HepG2 (cell line): ENCODE measurements around the gene HMBS. TPM values are rescaled to one million over a fixed set of nuclear protein-coding genes. Genes with fewer than 3 reads are reported as not detected.

Experiments
- CCAR2 ChIP-seq: fragments of 200-400 bp; formaldehyde crosslinking; optimal IDR thresholded peaks from 2 replicates; pipeline ENCODE3; 2018; ENCODE audit warnings: low read depth, mild to moderate bottlenecking, low read length, moderate library complexity
- GZF1 ChIP-seq: sonication (generic); formaldehyde crosslinking; IDR thresholded peaks from 2 replicates; pipeline ENCODE4 v1.5.1; 2020; ENCODE audit warnings: mild to moderate bottlenecking, missing genetic modification reagents
- MBNL3 ChIP-seq: fragments of 250-450 bp; sonication (Bioruptor Pico); conservative IDR thresholded peaks from 2 replicates; pipeline ENCODE4 v1.8.0; 2022; ENCODE audit warnings: mild to moderate bottlenecking, inconsistent platforms
- NFIB ChIP-seq: sonication (generic); formaldehyde crosslinking; IDR thresholded peaks from 2 replicates; pipeline ENCODE4 v1.9.0; 2021; ENCODE audit warnings: missing genetic modification reagents, mild to moderate bottlenecking, borderline replicate concordance
- NR1H2 ChIP-seq: sonication (generic); formaldehyde crosslinking; IDR thresholded peaks from 2 replicates; pipeline ENCODE4 v1.8.1; 2022; ENCODE audit warnings: low read depth, missing genetic modification reagents, borderline replicate concordance
- RXRB ChIP-seq: IDR thresholded peaks from 2 replicates; pipeline ENCODE4 v1.6.1; 2016; ENCODE audit warnings: borderline replicate concordance, missing genetic modification reagents, missing compliant biosample characterization
- SMARCE1 ChIP-seq: fragments of 450-650 bp; IDR thresholded peaks from 2 replicates; pipeline ENCODE4 v1.6.1; 2017; ENCODE audit warnings: borderline replicate concordance
- SP4 ChIP-seq: sonication (generic); formaldehyde crosslinking; IDR thresholded peaks from 2 replicates; pipeline ENCODE4 v1.8.1; 2023; ENCODE audit warnings: mild to moderate bottlenecking, missing genetic modification reagents
- SRSF4 ChIP-seq: fragments of 200-400 bp; formaldehyde crosslinking; IDR thresholded peaks from one replicate; pipeline ENCODE4 v1.6.1; 2018; ENCODE audit warnings: mild to moderate bottlenecking, low read depth, low read length, moderate library complexity; ENCODE audit not compliant: poor library complexity, severe bottlenecking
- ZNF296 ChIP-seq: sonication (generic); formaldehyde crosslinking; conservative IDR thresholded peaks from 2 replicates; pipeline ENCODE4 v1.5.0; 2020; ENCODE audit warnings: mild to moderate bottlenecking, missing genetic modification reagents
- ZNF607 ChIP-seq: sonication (generic); formaldehyde crosslinking; IDR thresholded peaks from 2 replicates; pipeline ENCODE4 v1.5.1; 2020; ENCODE audit warnings: missing genetic modification reagents, mild to moderate bottlenecking, borderline replicate concordance
- ZSCAN9 ChIP-seq: IDR thresholded peaks from 2 replicates; pipeline ENCODE4 v1.6.1; 2016; ENCODE audit warnings: borderline replicate concordance
- polyA plus RNA-seq, 8 experiments: library from polyadenylated mRNA; depleted of rRNA in 3 of 8; stranded (reverse) in 7 of 8; unstranded in 1 of 8; fragments of >200 nt; fragmentation: Illumina TruSeq in 4 of 8; extraction: Trizol in 4 of 8; gene quantifications; 2 replicates each; pipeline versions ENCODE4 v1.2.1 to v1.2.3, GENCODE V29; 2011 to 2016; ENCODE audit warnings: low read depth in 4 of 8, missing spikeins in 1 of 8, mixed read lengths in 1 of 8; ENCODE audit not compliant: insufficient read depth in 1 of 8
- total RNA-seq, 5 experiments: library from RNA; depleted of rRNA; stranded (reverse); fragments of >200 nt; fragmentation: Illumina TruSeq; extraction: Trizol; gene quantifications; 2 replicates each; pipeline ENCODE4 v1.2.3, GENCODE V29; 2016; ENCODE audit warnings: low read depth in 1 of 5
- TF ChIP-seq, protein P1 (sequence below): sonication (generic); formaldehyde crosslinking; IDR thresholded peaks from 2 replicates; pipeline ENCODE4 v1.4.0; 2020; ENCODE audit warnings: missing genetic modification reagents, mild to moderate bottlenecking, borderline replicate concordance
- TF ChIP-seq, protein P2 (sequence below): sonication (generic); formaldehyde crosslinking; IDR thresholded peaks from 2 replicates; pipeline ENCODE4 v1.8.0; 2022; ENCODE audit warnings: missing genetic modification reagents, low read depth, mild to moderate bottlenecking, borderline replicate concordance
- TF ChIP-seq, protein P3 (sequence below): fragments of 450-650 bp; IDR thresholded peaks from 2 replicates; pipeline ENCODE4 v1.6.1; 2017; ENCODE audit warnings: mild to moderate bottlenecking
- TF ChIP-seq, protein P4 (sequence below): sonication (generic); formaldehyde crosslinking; IDR thresholded peaks from 2 replicates; pipeline ENCODE4 v1.9.0; 2021; ENCODE audit warnings: missing genetic modification reagents, borderline replicate concordance
- TF ChIP-seq, protein P5 (sequence below): IDR thresholded peaks from 2 replicates; pipeline ENCODE4 v1.6.1; 2016; ENCODE audit warnings: mild to moderate bottlenecking, missing biosample characterization, missing genetic modification reagents
- TF ChIP-seq, protein P6 (sequence below): sonication (generic); formaldehyde crosslinking; IDR thresholded peaks from 2 replicates; pipeline ENCODE4 v1.4.0; 2020; ENCODE audit warnings: mild to moderate bottlenecking, missing genetic modification reagents
- TF ChIP-seq, protein P7 (sequence below): sonication (generic); formaldehyde crosslinking; IDR thresholded peaks from 2 replicates; pipeline ENCODE4 v1.8.1; 2023; ENCODE audit warnings: mild to moderate bottlenecking, missing genetic modification reagents

HMBS gene
- total and polyA plus RNA-seq, 2 of the 13 experiments (the other 11 are each of a cell fraction or from before 2014, with no cell fraction given) = 9.4 to 46.9 TPM

DNA sequence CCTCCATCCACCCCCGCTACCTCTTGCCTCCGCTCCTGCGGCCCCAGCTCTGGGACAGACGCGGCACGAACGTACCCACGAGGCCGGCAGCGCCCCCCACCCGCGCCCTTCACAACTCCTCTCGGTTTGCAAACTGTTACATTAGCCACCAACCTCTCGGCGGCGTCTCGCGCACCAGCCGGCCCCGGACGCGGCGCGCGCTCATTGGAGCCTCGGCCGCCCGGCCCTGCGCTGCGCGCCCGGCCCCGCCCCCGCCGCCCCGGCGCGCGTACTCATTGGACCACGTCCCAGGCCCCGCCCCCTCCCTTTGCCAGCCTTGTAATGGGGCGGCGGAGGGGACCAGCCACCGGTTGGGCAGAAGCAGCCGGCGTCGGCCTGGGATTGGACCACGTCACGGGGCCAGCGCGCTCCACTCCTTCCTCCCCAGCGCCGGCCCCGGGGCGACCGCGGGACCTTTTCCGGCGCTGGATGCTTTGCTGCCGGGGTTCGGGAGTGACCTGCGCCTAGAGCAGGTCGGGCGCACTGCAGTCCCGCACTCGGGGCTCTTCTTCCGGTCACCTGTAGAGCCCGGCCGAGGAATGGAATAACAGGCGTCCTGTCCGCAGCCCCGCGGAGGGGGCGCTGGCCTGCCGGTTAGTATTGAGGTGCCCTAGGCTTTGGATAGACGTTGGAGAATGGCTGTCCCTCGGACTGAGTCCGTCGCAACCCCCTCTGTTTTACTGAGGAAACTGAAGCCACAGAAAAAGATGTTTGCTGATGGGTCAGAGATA is 27.5 kb upstream of the HMBS start, which contains the start of gene HYOU1 (continued):
- TF ChIP-seq, protein P1, sequence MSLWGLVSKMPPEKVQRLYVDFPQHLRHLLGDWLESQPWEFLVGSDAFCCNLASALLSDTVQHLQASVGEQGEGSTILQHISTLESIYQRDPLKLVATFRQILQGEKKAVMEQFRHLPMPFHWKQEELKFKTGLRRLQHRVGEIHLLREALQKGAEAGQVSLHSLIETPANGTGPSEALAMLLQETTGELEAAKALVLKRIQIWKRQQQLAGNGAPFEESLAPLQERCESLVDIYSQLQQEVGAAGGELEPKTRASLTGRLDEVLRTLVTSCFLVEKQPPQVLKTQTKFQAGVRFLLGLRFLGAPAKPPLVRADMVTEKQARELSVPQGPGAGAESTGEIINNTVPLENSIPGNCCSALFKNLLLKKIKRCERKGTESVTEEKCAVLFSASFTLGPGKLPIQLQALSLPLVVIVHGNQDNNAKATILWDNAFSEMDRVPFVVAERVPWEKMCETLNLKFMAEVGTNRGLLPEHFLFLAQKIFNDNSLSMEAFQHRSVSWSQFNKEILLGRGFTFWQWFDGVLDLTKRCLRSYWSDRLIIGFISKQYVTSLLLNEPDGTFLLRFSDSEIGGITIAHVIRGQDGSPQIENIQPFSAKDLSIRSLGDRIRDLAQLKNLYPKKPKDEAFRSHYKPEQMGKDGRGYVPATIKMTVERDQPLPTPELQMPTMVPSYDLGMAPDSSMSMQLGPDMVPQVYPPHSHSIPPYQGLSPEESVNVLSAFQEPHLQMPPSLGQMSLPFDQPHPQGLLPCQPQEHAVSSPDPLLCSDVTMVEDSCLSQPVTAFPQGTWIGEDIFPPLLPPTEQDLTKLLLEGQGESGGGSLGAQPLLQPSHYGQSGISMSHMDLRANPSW = peak; percentile 48; the same call in 1 of the 2 replicates
- no peak for TF ChIP-seq NFIB (CRISPR knock-in tag)
- TF ChIP-seq MBNL3 (CRISPR knock-in tag) = no peak
- TF ChIP-seq, protein P2, sequence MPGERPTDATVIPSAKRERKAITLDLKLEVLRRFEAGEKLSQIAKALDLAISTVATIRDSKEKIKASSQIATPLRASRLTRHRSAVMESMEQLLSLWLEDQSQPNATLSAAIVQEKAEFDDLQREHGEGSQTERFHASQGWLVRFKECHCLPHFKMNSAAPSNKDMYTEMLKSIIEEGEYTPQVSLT (CRISPR knock-in tag) = no peak
- no peak for TF ChIP-seq RXRB (CRISPR knock-in tag)
- TF ChIP-seq NR1H2 (CRISPR knock-in tag) = no peak
- TF ChIP-seq SP4 = peak; percentile 73; the same call in 1 of the 2 replicates
- TF ChIP-seq CCAR2 = no peak
- no peak for TF ChIP-seq ZNF296 (CRISPR knock-in tag)
- TF ChIP-seq, protein P3, sequence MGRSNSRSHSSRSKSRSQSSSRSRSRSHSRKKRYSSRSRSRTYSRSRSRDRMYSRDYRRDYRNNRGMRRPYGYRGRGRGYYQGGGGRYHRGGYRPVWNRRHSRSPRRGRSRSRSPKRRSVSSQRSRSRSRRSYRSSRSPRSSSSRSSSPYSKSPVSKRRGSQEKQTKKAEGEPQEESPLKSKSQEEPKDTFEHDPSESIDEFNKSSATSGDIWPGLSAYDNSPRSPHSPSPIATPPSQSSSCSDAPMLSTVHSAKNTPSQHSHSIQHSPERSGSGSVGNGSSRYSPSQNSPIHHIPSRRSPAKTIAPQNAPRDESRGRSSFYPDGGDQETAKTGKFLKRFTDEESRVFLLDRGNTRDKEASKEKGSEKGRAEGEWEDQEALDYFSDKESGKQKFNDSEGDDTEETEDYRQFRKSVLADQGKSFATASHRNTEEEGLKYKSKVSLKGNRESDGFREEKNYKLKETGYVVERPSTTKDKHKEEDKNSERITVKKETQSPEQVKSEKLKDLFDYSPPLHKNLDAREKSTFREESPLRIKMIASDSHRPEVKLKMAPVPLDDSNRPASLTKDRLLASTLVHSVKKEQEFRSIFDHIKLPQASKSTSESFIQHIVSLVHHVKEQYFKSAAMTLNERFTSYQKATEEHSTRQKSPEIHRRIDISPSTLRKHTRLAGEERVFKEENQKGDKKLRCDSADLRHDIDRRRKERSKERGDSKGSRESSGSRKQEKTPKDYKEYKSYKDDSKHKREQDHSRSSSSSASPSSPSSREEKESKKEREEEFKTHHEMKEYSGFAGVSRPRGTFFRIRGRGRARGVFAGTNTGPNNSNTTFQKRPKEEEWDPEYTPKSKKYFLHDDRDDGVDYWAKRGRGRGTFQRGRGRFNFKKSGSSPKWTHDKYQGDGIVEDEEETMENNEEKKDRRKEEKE = no peak
- TF ChIP-seq, protein P4, sequence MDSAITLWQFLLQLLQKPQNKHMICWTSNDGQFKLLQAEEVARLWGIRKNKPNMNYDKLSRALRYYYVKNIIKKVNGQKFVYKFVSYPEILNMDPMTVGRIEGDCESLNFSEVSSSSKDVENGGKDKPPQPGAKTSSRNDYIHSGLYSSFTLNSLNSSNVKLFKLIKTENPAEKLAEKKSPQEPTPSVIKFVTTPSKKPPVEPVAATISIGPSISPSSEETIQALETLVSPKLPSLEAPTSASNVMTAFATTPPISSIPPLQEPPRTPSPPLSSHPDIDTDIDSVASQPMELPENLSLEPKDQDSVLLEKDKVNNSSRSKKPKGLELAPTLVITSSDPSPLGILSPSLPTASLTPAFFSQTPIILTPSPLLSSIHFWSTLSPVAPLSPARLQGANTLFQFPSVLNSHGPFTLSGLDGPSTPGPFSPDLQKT (CRISPR knock-in tag) = no peak
- TF ChIP-seq SMARCE1 = no peak
- TF ChIP-seq SRSF4 = no peak
- TF ChIP-seq, protein P5, sequence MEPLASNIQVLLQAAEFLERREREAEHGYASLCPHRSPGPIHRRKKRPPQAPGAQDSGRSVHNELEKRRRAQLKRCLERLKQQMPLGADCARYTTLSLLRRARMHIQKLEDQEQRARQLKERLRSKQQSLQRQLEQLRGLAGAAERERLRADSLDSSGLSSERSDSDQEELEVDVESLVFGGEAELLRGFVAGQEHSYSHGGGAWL (CRISPR knock-in tag) = no peak
- TF ChIP-seq, protein P6, sequence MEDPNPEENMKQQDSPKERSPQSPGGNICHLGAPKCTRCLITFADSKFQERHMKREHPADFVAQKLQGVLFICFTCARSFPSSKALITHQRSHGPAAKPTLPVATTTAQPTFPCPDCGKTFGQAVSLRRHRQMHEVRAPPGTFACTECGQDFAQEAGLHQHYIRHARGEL (CRISPR knock-in tag) = no peak
- TF ChIP-seq ZNF607 (CRISPR knock-in tag) = no peak
- TF ChIP-seq, protein P7, sequence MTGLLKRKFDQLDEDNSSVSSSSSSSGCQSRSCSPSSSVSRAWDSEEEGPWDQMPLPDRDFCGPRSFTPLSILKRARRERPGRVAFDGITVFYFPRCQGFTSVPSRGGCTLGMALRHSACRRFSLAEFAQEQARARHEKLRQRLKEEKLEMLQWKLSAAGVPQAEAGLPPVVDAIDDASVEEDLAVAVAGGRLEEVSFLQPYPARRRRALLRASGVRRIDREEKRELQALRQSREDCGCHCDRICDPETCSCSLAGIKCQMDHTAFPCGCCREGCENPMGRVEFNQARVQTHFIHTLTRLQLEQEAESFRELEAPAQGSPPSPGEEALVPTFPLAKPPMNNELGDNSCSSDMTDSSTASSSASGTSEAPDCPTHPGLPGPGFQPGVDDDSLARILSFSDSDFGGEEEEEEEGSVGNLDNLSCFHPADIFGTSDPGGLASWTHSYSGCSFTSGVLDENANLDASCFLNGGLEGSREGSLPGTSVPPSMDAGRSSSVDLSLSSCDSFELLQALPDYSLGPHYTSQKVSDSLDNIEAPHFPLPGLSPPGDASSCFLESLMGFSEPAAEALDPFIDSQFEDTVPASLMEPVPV = peak; percentile 79; the same call in 1 of the 2 replicates
- TF ChIP-seq ZSCAN9 (CRISPR knock-in tag) = no peak
- no peak; the same call in 1 of the 2 replicates for TF ChIP-seq GZF1 (CRISPR knock-in tag)
